HT-29 (cell line): ENCODE measurements around the gene ATP6V0A4. TPM values are rescaled to one million over a fixed set of nuclear protein-coding genes. Genes with fewer than 3 reads are reported as not detected.
"Not testable (repeated sequence)": the region's sequence is repeated elsewhere in the genome, so short reads cannot be mapped to it uniquely, and the experiment has no call there.

Experiments used
- DNase-seq: peaks from one replicate; pipeline ENCODE4 v3.0.0-alpha.2; 2015; ENCODE audit warnings: low spot score
- total RNA-seq: library from RNA; depleted of rRNA; stranded (reverse); fragments of >200 nt; shearing (Covaris generic); gene quantifications from 2 replicates; pipeline ENCODE4 v1.2.3, GENCODE V29; 2014

Gene ATP6V0A4
- total RNA-seq, 1 experiment from 2014 or later: not detected

DNA sequence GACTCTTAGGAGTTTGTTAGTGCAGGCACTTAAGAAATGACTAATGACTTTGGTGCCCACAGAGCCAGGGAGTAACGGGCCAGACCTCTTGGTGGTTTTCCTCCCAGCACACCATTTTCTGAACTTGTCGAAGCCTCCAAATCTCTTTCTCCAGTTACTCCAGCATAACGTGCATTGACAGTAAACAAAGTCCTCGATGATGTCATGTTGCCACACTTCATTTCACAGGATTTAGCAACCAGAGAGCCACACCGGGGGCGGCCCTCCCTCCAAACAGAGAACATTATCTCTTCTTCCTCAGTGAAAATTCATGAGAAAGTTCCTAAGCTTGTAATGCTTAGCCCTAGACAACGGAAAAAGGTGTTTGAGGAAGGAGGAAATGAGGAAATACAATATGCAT, 92.8 kb downstream of the ATP6V0A4 start:
- no peak for DNase-seq

DNA sequence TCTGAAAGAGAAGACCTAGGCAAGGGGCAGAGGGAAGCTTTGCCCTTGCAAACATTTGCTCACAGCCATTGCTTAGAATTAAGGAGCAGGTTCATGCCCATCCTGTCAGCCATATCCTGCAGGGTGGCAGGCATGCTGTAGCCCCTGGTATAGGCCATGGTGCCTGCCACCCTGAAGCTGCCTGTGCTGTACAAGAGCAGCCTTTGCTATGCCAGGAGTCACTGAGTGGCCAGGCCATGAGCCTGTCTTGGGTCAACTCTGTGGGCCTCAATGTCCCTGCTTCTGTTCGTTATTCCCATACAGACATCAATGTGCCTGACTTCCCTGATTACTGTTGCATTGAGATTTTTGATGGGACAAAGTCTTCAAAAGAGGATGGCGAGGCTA, 96.5 kb downstream of the ATP6V0A4 start:
- no peak for DNase-seq

DNA sequence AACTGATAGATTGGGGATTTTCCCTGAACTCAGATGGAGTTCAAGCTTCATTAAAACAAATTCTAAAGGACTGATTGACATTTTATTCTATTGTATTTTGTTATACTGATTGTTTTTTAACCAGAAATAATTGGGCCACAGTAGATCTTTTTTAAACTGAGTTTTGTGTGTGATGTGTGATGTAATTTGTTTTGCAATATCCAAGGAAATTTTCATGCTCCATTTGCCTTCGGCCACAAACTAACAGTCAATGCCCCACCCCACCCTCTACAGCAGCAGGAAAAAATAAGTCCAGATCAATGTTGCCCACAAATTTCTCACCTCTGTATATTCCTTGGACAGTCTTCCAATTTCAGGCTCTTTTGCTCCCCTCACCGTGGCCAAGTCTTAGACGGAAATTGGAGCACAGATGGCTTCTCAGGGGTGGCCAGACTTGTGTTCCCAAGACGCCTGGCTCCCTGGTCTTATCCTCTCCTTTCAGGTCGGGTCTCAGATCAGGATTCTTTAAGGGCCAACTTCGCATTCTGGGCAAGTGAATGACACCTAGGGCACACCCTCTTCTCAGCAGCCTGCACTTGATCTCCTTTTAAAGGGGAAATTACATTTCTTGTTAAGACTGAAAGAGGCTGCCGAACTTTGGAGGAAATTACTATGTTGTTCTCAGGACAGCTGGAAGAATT, 97.0 kb downstream of the ATP6V0A4 start, which contains the start of gene SVOPL:
Gene SVOPL, minus strand, starts transcription at position 506 of the 680 bp plus-strand sequence. CDS start 22,317 bp downstream, outside the sequence.
- DNase-seq: no peak

DNA sequence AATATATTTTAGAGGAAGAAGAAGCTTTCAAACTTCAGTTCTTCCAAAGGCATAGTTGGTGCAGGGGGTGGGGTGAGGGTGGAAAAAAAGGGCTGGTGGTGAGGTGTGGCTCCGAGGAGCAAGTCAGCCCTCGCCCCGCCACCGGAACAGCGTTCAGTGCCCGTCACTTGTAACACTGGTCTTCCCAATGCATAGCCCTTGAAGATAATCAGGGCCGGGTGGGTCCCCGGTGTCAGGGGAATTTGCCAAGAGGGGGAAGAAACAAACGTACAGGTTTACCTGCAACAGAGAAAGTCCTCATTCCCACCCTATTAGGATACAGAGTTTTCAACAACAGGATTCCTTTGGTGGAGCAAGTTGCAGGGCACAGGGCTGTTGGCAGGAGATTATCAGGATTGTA, 98.3 kb downstream of the ATP6V0A4 start:
- DNase-seq: no peak

DNA sequence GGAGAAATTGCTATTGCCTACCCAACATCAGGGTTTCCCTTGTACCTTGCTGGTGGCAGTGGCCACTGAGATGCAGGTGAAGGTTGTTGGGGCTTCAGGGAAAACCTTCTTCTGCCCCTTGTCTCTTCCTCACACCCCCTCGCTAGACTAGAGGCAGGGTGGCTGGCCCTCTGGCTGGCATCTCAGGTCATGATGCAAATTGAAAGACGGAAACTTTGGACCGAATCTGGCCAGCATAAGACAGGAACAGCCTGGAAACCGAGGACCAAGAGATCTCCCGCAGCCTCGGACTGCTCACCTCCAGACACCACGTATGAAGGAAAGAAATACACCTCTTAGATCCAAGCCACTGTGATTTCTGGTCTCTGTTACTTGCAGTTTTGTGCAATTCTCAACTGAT, 99.7 kb downstream of the ATP6V0A4 start:
- no peak for DNase-seq

DNA sequence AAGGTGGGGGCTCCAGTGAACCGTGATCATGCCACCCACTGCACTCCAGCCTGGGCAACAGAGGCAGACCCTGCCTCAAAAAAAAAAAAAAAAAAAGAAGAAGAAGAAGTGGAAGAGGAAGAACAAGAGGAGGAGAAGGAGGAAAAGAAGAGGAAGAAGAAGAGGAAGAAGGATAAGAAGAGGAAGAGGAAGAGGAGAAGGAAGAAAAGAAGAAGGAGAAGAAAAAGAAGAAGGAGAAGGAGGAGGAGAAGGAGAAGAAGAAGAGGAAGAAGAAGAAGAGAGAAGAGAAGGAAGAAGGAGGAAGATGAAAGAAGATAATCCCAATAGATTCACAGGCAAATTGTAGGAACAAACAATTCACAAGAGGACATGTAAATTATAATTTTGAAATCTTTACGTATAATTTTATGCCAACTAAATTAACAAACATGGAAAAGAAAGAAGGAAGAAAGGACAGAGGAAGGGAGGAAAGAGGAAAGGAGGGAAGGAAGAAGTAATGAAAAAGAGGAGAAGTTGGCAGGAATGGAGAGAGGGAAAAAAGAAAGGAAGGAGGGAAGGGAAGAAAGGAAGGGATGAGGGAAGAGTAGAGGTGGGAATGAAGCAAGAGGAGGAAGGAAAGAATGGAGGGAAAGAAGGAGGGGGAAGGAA, 100.3 kb downstream of the ATP6V0A4 start:
- DNase-seq: no peak

DNA sequence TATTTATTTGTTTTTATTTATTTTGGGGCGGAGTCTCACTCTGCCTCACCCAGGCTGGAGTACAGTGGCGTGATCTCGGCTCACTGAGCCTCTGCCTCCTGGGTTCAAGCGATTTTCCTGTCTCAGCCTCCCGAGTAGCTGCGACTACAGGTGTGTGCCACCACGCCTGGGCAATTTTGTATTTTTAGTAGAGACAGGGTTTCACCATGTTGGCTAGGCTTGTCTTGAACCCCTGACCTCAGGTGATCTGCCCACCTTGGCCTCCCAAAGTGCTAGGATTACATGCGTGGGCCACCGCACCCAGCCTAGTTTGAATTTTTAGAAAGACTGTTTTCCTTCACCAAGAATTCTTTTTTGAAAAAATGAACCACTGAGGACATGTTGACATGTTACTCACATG, 102.2 kb downstream of the ATP6V0A4 start:
- not testable (repeated sequence) for DNase-seq

DNA sequence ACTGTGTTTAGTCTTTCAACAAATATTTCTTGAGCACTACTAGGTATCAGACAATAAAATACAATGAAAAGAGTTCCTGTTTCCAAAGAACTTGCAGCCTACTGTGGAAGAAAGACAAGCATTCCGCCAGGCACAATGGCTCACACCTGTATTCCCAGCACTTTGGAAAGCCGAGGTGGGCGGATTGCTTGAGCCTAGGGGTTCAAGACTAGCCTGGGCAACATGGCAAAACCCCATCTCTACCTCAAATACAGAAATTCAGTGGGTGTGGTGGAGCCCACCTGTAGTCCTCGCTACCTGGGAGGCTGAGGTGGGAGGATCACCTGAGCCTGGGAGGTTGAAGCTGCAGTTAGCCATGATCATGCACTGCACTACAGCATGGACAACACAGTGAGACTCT, 102.9 kb downstream of the ATP6V0A4 start:
- DNase-seq: no peak

DNA sequence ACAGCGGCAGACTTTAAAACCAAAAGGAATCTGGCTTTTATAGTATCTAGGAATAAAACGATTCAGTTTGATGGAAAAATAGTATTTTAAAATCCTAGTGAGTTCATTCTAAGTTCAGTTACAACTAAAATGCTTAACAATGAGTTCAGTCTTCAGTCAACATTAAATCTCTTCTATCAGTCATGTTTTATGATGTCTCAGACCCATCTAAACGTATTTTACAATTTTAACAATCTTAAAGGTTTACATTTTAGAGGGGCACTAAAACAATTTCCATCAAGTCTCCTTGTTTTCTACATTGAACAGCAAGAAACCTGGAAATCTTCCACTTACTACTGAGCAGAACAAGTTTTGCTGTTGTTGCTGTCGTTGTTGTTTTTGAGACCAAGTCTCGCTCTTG, 106.8 kb downstream of the ATP6V0A4 start:
- DNase-seq: no peak

DNA sequence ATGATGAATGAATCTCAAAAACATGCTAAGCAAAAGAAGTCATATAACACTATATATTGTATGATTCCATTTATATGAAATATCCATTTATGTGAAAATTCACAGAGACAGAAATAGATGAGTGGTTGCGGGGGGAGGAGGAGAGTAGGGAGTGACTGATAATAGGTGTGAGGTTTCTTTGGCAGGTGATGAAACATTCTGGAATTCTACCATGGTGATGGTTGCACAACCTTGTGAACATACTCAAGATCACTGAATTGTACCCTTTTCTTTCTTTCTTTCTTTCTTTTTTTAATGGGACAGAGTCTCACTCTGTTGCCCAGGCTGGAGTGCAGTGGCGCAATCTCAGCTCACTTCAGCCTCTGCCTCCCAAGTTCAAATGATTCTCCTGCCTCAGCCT, 107.5 kb downstream of the ATP6V0A4 start:
- no peak for DNase-seq

DNA sequence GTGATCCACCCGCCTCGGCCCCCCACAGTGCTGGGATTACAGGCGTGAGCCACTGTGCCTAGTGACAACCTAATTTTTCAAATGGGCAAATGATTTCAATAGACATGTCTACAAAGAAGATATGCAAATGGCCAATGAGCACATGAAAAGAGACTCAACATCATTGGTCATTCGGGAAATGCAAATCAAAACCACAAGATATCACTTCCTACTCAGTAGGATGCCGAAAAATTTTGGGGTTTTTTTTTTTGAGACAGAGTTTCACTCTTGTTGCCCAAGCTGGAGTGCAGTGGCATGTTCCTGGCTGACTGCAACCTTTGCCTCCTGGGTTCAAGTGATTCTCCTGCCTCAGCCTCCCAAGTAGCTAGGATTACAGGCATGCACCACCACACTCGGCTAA, 110.0 kb downstream of the ATP6V0A4 start:
- DNase-seq: not testable (repeated sequence)

DNA sequence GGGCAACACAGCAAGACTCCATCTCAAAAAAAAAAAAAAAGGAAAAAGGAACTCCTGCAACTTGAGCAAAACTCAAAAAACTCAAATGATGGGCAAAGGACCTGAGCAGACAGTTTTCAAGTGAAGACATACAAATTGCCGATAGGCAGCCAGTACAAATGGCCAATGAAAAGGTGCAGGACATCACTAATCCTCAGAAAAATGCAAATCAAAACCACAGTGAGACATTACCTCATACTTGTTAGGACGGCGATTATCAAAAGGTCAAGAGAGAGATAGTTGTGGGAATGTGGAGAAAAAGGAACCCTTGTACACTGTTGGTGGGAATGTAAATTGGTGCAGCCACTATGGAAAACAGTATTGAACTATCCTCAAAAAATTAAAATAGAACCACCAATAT, 113.7 kb downstream of the ATP6V0A4 start:
- DNase-seq: no peak

DNA sequence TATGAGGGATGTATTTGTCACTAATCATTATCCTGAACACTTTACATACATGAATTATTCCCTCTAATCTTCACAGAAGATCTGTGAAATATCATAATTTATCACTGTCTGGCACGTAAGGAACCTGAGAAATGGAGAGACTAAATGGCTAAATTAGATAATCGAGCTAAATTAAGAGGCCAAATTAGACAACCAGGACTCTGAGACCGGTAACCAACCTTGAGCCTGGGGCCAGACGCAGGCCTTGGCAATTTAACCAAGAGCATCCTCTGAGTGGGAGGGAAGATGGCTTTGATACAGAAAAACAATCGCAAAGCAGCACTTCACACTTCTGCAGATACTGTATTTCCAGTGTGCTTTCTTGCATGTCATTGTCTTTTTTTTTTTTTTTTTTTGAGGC, 118.2 kb downstream of the ATP6V0A4 start:
- DNase-seq: no peak

DNA sequence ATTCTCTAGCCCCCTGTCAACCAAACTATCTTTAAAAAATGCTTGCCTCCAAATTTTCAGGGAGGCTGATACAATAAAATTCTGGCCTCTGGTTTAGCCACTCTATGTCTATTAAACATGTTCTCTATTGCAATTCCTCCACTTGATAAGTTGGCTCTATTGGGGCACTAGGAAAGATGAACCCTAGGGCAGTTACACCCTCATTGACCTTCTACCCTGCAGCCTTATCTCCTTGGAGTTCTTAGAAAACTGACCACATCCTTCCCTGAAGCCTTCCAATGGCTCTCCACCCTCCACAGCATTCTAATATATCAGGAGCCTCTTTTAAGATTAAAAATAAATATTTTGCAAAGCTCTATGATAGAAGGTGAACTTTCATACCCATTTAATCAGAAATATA, 127.4 kb downstream of the ATP6V0A4 start:
- DNase-seq: no peak

DNA sequence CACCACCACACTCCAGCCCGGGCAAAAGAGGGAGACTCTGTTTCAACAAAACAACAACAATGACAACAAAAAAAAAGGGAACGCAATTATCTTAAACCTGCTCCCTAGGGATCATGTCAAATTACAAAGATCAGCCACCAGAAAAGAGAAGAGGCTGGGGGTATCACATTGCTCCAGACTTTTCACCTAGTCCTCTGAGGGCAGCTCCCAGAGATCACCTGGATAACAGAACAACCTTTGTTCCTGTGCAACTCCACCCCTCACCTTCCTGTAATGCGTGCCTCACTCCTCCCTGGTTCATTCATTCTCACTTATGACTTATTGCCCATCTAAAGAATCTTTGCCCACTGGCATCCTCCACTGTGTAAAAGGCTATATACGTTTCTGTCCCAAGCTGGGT, 128.6 kb downstream of the ATP6V0A4 start:
- DNase-seq: peak; percentile 64

DNA sequence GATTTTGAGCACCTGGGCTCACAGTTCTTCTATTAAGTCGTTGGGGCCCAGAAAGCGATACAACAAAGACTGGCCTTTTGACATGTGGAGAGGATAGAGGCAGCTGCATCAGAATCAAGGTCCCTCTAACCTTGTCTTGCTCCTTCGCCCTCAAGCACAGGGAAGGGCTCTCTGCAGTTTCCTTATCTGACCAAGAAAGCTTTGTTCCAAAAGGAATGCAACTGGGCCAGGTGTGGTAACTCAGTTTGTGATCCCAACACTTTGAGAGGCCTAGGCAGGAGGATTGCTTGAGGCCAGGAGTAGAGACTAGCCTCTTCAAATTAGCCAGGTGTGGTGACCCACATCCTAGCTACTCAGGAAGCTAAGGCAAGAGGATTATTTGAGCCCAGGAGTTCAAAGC, 129.1 kb downstream of the ATP6V0A4 start:
- no peak for DNase-seq

DNA sequence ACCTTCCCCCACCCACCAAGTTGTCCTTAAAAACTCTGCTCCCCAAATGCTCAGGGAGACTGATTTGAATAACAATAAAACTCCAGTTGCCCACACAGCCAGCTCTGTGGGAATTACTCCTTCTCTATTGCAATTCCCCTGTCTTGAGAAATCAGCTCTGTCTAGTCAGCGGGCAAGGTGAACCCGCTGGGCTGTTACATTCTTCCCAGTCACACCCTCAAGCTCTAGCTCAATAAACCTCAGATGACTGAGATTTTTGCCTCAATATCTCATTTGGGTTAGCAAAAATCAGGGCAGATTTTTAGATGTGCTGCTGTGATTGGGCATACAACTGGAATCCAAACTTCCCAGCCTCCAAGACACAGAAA, 129.8 kb downstream of the ATP6V0A4 start:
- no peak for DNase-seq

DNA sequence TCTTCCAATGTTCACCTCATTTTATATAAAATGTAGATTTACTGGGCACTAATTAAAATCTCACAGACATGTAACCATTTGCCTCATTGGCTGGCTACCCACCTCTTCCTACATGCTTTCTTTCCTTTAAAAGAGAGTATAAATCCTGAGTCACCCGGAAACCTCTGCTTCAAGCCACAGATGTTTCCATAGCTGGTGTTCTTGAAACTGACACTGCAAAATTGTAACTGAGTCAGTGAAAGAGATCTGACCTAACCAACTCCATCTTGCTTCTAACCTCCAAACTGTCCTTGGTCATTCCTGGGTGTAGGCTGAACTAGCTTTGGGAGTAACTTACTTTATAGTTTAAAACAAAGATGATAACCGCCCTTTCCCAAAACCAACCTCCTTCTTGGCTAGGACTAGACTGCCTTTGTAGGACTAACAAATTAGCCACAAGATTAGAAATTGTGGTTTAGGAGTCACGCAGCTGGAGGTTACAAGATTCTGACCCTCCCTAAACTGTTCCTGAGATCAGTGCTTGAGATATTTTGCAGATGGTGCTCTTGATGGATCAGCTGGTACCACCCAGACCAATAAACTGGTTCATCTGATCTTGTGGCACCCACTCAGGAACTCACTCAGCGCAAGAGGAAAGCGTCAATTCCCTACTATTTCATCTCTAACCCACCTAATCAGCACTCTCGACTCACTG, 130.3 kb downstream of the ATP6V0A4 start:
- no peak for DNase-seq

DNA sequence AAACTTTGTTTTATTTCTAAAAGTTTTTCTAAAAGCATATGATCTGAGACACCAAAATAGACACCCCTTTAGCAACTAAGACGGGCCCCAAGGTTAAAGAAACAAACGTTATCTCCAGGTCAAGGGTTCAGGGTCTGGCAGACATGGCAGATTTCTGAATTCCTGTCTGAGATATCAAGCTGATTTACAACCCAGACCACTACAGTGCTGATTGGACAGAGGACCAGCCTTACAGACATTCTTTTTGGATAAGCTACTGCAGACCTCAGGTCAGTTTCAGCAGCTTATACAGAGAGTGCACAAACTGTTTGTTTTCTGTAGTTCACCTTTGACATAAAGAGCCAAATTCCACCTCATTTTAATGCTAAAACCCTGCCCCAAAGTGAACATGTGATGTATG, 131.6 kb downstream of the ATP6V0A4 start:
- DNase-seq: no peak

DNA sequence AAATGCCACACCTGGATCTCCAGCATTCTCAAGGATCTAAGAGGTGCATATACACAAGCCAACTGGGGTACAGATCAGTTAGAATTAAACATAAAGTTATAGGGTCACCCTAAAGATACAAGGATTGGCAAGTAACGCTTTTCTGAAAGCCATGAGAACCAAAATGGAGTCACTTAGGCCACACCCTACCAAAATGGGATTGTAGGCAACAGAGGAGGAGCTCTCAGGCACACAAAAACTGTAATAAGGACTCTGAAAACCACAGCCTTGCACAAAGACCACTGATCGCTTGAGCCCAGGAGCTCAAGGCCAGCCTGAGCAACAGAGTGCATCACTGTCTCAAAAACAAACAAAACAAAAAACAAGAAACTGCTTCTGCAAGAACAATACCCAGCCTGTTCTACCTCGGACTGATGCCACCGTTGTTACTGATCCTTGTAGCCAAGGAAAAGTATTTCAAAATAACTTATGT, 132.3 kb downstream of the ATP6V0A4 start:
- no peak for DNase-seq

DNA sequence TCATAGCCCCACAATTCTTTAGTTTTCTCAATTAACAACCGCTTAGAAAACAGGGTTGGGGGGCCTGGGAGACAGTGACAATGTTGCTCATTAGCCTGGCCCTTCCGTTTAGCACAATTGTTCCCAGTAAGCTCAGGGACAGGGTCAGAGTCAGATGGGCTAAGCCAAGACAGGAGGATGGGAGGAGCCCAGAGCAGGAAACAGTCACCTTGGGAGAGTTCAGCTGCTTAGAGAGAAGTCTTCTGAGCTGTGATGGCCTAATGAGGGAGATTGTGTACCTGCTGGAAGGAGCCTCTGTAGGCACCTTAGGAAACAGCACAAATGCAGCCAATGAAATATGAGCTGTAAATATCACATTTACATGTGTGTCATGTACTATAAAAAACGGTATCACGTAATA, 132.7 kb downstream of the ATP6V0A4 start:
- no peak for DNase-seq

DNA sequence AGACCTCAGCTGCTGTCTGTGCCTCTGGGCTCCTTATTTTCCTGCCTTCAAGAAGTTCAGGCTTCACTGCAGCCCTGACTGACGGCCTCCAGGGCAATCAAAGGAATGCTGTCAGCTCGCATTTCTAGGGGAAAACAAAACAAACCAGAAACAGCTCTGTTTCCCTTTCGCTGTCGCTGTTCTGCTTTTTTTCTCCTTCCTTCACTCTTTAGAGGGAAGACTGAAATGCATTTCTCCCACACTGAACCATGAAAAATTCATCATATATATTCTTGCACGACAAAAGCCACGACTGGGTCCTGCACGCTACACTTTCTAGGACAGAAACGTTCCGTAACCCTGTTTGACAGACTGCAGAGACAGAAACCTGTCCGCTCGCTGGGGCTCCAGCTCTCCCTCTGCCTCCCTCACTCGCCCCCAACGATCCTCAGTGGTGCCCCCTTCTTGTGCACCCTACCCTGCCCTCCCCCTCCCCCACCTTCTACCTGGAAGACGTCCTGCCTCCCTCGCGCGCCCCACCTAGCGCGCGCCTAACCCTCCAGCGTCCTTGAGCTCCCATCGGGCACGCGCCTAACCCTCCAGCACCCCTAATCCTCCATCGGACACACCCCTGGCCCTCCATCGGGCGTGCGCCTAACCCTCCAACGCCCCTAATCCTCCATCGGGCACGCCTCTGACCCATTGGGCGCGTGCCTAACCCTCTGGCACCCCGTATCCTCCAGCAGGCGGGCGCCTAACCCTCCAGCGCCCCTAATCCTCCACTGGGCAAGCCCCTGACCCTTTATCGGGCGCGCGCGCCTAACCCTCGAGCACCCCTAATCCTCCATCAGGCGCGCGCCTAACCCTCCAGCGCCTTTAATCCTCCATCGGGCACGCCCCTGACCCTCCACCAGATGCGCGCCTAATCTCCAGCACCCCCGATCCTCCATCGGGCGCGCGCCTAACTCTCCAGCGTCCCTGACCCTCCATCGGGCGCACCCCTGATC, 134.0 kb downstream of the ATP6V0A4 start:
- no peak for DNase-seq
